GM21723 (cell line): ENCODE measurements around the gene SCG5.

Experiments used
- ATAC-seq: cut with Tn5 transposase; IDR thresholded peaks from one replicate; pipeline ENCODE4 v1.9.1; 2021; ENCODE audit warnings: mild to moderate bottlenecking, moderate library complexity; ENCODE audit not compliant: unreplicated experiment

SCG5 gene

GRCh38 chr15:32718821-32719716 lies 77.6 kb downstream of the SCG5 start:
- no peak for ATAC-seq

DNA sequence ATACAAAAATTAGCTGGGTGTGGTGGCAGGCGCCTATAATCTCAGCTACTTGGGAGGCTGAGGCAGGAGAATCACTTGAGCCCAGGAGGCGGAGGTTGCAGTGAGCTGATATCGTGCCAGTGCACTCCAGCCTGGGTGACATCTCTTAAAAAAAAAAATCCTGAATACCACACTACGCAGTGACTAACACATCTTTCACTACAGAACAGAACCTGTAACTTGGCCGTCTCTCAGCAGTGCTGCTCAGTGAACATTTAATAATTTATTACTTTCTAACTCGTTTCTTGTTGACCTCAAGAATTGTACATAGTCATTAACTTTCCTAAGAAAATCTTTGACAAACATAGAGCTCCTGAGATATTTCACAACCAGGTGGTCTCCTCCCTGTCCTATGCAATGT lies 80.1 kb downstream of the SCG5 start:
- ATAC-seq, result no peak

DNA sequence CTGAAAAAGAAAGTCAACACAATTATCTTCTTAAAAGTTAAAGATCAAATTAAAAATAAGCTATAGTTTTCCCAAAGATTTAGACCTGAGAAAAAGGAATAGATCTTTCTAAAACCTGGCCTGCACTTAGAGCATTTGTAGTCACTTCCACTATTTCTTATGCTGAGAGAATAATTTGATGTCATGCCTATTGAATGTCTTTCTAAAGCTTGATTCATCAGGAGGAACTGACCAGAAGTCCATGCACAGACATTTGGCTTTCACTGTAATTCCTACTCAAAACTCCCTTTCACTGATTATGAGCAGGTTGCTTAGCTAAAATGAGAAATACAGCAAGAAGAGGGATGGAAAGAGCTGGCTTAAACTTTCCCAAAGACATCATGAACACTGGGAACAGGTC lies 80.6 kb downstream of the SCG5 start:
- no peak for ATAC-seq

GRCh38 chr15:32723171-32723948 lies 81.8 kb downstream of the SCG5 start:
- peak; percentile 91 for ATAC-seq

- ATAC-seq, result no peak
Observed at GRCh38 chr15:32729700-32730395, 88.3 kb downstream of the SCG5 start.

DNA sequence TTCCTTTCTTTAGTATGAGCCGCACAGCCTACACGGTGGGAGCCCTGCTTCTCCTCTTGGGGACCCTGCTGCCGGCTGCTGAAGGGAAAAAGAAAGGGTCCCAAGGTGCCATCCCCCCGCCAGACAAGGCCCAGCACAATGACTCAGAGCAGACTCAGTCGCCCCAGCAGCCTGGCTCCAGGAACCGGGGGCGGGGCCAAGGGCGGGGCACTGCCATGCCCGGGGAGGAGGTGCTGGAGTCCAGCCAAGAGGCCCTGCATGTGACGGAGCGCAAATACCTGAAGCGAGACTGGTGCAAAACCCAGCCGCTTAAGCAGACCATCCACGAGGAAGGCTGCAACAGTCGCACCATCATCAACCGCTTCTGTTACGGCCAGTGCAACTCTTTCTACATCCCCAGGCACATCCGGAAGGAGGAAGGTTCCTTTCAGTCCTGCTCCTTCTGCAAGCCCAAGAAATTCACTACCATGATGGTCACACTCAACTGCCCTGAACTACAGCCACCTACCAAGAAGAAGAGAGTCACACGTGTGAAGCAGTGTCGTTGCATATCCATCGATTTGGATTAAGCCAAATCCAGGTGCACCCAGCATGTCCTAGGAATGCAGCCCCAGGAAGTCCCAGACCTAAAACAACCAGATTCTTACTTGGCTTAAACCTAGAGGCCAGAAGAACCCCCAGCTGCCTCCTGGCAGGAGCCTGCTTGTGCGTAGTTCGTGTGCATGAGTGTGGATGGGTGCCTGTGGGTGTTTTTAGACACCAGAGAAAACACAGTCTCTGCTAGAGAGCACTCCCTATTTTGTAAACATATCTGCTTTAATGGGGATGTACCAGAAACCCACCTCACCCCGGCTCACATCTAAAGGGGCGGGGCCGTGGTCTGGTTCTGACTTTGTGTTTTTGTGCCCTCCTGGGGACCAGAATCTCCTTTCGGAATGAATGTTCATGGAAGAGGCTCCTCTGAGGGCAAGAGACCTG lies 89.5 kb downstream of the SCG5 start:
- no peak for ATAC-seq

- ATAC-seq, result no peak
Observed at GRCh38 chr15:32732574-32733157, 91.2 kb downstream of the SCG5 start.

- ATAC-seq, result no peak
Observed at GRCh38 chr15:32733281-32733680, 91.8 kb downstream of the SCG5 start.

DNA sequence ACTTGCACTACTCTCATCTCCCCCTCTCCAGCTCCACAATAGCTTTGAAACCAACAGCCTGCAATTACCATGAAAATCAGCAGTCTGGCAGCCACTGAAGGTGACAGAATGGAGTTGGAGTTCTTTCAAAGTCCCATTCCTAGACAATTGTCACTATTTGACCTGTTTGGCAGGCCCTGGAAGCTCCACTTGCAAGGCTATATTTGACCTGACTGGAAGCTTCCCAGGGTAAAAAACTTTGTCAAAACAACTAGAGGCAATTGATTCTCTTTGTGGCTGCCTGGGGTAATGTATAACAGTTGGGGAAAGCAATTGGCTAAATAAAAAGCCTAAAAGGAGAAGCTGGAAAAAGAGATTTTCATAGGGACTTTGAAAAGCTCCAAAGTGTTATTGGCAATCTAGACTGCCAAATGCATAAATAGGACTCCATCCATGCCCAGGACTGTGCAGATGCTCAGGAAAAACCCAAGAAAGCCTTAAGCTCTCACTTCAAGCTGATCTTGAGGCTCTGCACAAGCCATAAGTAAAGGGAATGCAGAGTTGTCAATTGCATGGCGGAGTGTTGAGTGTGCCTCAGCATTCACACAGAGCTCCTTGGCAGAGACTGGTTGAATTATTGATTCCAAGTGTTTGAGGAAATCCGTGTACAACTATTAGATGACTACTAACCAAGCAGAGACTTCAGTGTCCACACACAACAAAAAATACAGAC lies 94.6 kb downstream of the SCG5 start:
- no peak for ATAC-seq

DNA sequence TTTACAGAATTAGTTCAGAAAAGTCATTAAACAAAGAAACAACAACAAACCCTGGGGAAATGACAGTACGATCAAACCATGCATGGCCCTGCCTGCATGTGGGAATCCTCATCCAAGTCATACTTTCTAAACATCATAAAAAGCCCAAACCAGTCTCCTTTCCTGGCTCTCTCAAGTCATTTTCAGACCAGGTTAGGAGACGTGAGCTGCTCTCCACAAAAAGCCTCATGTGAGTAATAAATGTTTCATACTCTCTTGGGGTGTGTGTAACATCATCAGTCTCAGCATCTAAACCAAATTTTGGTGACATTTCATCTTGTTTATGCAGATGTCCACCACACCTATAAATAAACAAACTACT lies 95.2 kb downstream of the SCG5 start:
- ATAC-seq, result no peak

GRCh38 chr15:32737304-32737703 lies 95.8 kb downstream of the SCG5 start:
- no peak for ATAC-seq

GRCh38 chr15:32738666-32739065 lies 97.2 kb downstream of the SCG5 start:
- no peak for ATAC-seq

DNA sequence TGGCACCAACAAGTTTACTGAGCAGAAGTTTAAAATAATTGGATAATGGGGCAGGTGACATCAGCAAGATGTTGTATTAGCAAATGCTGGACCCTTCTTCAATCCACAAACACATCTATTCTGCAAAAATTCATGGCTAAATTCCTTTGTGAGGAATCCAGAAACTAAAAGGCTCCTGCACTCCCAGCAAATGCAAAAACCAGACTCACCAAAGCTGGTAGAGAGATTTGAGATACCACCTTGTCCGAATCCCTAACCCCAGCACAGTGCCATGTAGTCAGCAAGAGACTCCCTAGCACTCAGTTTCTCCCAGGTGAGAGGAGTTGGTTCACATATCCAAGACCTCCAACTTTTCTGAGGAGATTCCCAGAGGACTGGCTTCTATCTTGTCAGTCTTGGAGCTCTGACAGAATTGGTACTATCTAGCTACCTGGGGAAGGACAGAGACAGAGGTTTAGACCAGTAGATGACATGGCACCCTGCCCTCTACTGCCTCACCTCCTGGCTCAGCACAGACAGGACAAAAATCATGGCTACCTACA lies 98.1 kb downstream of the SCG5 start:
- no peak for ATAC-seq

- ATAC-seq, result no peak
Observed at GRCh38 chr15:32743411-32744140, 102.1 kb downstream of the SCG5 start.

GRCh38 chr15:32746116-32746857 lies 104.8 kb downstream of the SCG5 start:
- ATAC-seq, result no peak
